HT-29 (cell line): ENCODE measurements around the gene NR1D1. TPM values are rescaled to one million over a fixed set of nuclear protein-coding genes. Genes with fewer than 3 reads are reported as not detected.

Experiments
- DNase-seq: peaks from one replicate; pipeline ENCODE4 v3.0.0-alpha.2; 2015; ENCODE audit warnings: low spot score
- total RNA-seq: library from RNA; depleted of rRNA; stranded (reverse); fragments of >200 nt; shearing (Covaris generic); gene quantifications from 2 replicates; pipeline ENCODE4 v1.2.3, GENCODE V29; 2014

The NR1D1 gene
- total RNA-seq, 1 experiment from 2014 or later: 25.7 TPM

- peak; percentile 92 for DNase-seq
Observed at GRCh38 chr17:40075201-40075941, 25.0 kb downstream of the NR1D1 start.

GRCh38 chr17:40074871-40075200 lies 25.6 kb downstream of the NR1D1 start:
- DNase-seq: no peak

- DNase-seq: no peak
Observed at GRCh38 chr17:40074175-40074512, 26.2 kb downstream of the NR1D1 start.

- no peak for DNase-seq
Observed at GRCh38 chr17:40073454-40074174, 26.8 kb downstream of the NR1D1 start.

- peak; percentile 43 for DNase-seq
Observed at GRCh38 chr17:40072735-40073346, 27.5 kb downstream of the NR1D1 start.

GRCh38 chr17:40072040-40072734 lies 28.2 kb downstream of the NR1D1 start:
- peak; percentile 82 for DNase-seq

GRCh38 chr17:40071313-40072039 lies 28.9 kb downstream of the NR1D1 start:
- DNase-seq: peak; percentile 84

- peak; percentile 79 for DNase-seq
Observed at GRCh38 chr17:40070709-40071312, 29.6 kb downstream of the NR1D1 start.

GRCh38 chr17:40069751-40070708 lies 30.4 kb downstream of the NR1D1 start:
- peak; percentile 89 for DNase-seq

- peak; percentile 50 for DNase-seq
Observed at GRCh38 chr17:40068917-40069750, 31.3 kb downstream of the NR1D1 start.

GRCh38 chr17:40068584-40068916 lies 31.8 kb downstream of the NR1D1 start:
- DNase-seq: no peak

GRCh38 chr17:40068129-40068581 lies 32.2 kb downstream of the NR1D1 start:
- no peak for DNase-seq

- no peak for DNase-seq
Observed at GRCh38 chr17:40067710-40068109, 32.7 kb downstream of the NR1D1 start.

GRCh38 chr17:40065769-40066510 lies 34.4 kb downstream of the NR1D1 start:
- DNase-seq: no peak

- no peak for DNase-seq
Observed at GRCh38 chr17:40064971-40065768, 35.2 kb downstream of the NR1D1 start.

- DNase-seq: no peak
Observed at GRCh38 chr17:40063901-40064531, 36.4 kb downstream of the NR1D1 start.

- DNase-seq: peak; percentile 43
Observed at GRCh38 chr17:40063187-40063771, 37.1 kb downstream of the NR1D1 start.
